GM18499 (cell line): Measurements from ENCODE around the gene C16orf87.

Source experiments
- ATAC-seq: cut with Tn5 transposase; IDR thresholded peaks from one replicate; pipeline ENCODE4 v1.9.1; 2021; ENCODE audit warnings: moderate number of reproducible peaks; ENCODE audit not compliant: insufficient read depth, unreplicated experiment

The C16orf87 gene

GRCh38 chr16:46763147-46763546, 67.8 kb downstream of the C16orf87 start:
- ATAC-seq, result no peak

- no peak for ATAC-seq
Measured at GRCh38 chr16:46762583-46762982, 68.4 kb downstream of the C16orf87 start.

DNA sequence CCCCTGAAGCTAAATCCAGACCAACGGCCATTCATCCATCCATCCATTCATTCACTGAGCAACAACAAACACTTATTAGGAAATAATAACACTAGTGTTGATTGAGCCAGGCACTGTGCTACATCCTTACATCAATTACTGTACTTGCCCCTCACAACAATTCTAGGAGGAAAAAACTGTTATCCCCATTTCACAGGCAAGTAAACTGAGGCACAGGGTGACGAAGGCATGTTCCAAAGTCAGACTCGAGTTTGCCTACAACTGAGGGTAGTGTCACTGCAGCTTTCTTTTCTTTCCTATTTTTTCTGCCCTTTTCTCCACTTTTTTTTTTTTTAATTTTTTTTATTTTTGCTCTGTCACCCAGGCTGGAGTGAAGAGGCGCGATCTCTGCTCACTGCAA, 71.7 kb downstream of the C16orf87 start:
- ATAC-seq, result no peak

DNA sequence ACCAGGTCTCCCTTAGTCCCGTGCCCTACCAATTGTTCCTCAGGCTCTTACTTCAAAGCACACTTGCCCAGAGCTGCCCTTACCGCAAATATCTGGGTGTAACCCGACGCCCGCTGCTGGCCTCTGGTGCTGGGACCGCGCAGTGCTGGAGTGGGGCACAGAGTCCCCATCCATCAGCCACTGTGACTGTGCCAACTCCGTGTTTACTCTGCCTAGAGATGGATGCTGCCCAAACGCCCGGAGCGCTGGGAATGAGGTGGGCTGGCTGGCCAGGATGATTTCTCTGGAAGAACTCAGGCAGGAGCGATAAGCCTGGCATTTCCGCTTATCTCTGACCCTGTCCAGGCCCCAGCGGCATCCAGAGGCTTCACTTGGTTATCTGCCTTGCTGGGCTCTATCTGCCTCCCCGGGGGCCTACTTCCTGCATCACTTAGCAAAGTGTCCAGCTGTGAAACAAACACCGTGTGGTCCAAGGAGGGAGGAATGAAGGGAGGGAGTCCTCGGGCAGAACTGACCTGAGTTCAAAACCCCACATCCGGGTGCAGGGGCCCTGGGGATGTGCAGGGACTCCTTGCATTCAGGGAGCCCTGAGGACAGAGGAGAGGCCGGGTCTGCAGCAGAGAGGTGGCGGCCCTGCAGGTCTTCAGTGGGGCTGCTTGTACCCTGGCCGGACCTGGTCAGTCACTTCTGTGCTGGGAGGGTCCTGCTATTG, 73.5 kb downstream of the C16orf87 start:
- ATAC-seq, result no peak

- no peak for ATAC-seq
Measured at GRCh38 chr16:46756772-46757171, 74.2 kb downstream of the C16orf87 start.

- ATAC-seq, result no peak
Measured at GRCh38 chr16:46753015-46753414, 78.0 kb downstream of the C16orf87 start.

DNA sequence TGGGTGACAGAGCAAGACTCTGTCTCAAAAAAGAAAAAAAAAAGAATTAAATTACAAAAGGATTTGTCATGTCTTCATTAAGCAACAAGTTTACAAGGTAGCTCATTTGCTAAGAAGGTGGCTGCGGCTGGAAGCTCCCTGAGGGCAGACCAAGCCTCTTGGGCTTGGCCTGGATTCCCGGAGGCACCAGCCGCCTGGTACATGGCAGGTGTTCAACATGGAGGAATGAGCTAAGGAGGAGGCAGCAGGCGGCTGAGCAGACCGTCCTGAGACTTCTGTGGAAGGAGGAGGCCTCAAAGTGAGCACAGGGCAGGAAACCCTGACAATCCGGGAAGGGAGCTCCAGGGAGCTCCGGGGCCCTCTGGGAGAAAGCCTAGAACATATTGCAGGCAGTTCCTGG, 79.6 kb downstream of the C16orf87 start:
- ATAC-seq, result no peak

DNA sequence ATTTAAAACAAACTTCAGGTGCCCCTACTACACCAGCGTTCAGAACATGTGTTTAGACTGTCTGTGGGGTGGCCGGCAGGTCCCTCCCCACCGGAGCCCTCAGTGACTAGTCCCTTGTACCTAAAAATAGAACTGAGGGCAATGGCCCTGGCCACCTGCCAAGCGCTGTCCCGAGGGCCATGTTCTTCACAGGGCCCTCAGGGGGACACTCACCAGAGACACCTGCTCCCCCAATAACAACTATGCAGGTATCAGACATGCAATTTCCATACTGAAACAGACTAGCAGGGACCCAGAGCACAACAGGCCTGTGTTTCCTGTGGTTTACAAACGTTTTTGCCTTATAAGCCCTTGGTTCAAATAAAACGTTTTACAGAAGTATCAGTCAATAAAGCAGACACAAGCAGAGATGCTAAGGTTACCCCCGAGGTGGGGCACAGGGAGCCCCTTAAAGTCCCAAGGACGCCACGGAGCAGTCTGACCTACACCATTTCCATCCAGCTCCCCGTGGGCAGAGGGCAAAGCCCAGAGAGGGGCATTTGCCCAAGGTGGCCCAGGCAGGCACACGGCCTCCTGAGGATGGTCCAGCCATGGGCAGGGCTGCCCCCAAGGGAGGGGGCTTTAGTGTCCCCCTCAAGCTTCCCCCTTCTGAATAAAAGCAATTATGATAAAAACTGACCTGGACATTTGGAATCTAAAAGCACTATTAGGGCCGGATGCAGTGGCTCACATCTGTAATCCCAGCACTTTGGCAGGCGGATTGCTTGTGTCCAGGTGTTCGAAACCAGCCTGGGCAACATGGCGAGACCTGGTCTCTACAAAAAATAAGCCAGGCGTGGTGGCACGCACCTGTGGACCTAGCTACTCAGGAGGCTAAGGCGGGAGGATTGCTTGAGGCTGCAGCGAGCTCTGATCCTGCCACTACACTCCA, 81.9 kb downstream of the C16orf87 start:
- peak; percentile 73 for ATAC-seq

GRCh38 chr16:46747777-46748651, 83.0 kb downstream of the C16orf87 start, which contains the start of gene MYLK3:
MYLK3 (minus strand) TSS chr16:46748344; CDS start chr16:46748193, 151 bp downstream.
- ATAC-seq, result no peak

DNA sequence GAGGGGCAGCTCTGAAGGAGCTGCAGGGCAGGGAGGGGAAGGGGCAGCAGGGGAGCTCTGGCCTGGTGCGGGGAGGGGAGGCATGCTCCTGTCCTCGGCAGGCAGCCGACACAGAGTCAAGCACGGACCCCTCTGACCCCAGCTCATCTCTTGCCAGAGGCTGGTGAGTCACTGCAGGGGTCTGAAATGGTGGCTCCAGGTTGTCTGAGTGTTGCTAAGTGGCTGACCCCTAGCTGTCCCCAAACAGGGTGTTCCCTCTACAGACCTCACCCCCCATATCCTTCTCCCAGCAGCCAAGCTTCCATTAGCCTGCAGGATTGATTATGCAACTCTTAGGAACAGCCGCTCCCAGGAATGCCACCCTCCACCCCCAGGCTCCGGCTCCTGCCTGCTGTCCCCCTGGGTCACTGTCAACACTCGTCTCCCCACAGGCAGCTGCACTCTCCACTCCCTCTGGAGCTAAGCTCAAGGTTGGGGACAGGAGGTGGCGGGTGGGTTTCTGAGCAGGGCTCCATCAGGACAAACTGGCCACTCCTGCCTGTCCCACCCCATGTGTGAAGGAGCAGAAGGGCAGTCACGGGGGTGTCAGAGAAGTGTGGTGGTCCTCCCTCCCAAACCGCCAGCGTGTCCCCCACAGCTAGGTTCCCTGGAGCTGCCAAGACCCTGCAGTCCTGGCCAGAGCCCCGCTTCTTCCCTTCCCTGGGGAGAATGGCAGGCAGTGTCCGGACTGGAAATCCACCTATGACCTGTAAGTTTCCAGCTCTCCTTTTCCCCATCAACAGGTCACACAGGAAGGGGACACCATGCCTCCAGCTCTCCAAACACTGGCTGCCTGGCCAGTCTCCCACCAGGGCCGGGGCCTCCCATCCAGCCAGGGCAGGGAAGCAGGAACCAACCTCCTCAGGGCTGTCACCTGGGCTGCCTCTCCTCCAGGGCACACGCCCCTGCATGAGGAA, 83.9 kb downstream of the C16orf87 start:
- ATAC-seq, result no peak
